CD4-positive, CD25-positive, alpha-beta regulatory T cell (primary cell): ENCODE data around the gene PROC. TPM values are rescaled to one million over a fixed set of nuclear protein-coding genes. Genes with fewer than 3 reads are reported as not detected.

Source experiments
- ATAC-seq, 2 donors: fragments of 150-1000 bp; cut with Tn5 transposase; one replicate each; pipeline ENCODE4 v1.10.0; 2021; ENCODE audit warnings: low read depth in 2 of 2, moderate number of reproducible peaks in 2 of 2, moderate library complexity in 1 of 2
- DNase-seq, 3 donors: peaks; one replicate each; pipeline versions ENCODE4 v3.0.0 to v3.0.0-alpha.2; 2012 to 2022; ENCODE audit warnings: mixed read lengths in 1 of 3
- H3K27ac ChIP-seq: one replicate; pipeline ENCODE4 v1.7.0; 2013; ENCODE audit warnings: mild to moderate bottlenecking, low read length; ENCODE audit not compliant: insufficient read depth, poor library complexity, severe bottlenecking
- H3K27me3 ChIP-seq: one replicate; pipeline ENCODE4 v1.7.0; 2013; ENCODE audit warnings: low read length; ENCODE audit not compliant: control insufficient read depth, insufficient read depth
- H3K36me3 ChIP-seq: one replicate; pipeline ENCODE4 v1.7.0; 2013; ENCODE audit warnings: mild to moderate bottlenecking, low read length, moderate library complexity; ENCODE audit not compliant: control insufficient read depth, insufficient read depth
- H3K4me1 ChIP-seq: 2 replicates; pipeline ENCODE4 v1.7.0; 2013; ENCODE audit warnings: mild to moderate bottlenecking, low read length; ENCODE audit not compliant: insufficient read depth, control insufficient read depth, poor library complexity, severe bottlenecking
- H3K4me3 ChIP-seq: one replicate; pipeline ENCODE4 v1.7.0; 2013; ENCODE audit warnings: low read depth, mild to moderate bottlenecking, low read length, moderate library complexity
- H3K9me3 ChIP-seq, 2 experiments: 1 replicate in 1 of 2; 2 replicates in 1 of 2; pipeline ENCODE4 v1.7.0; 2013; ENCODE audit warnings: low read length in 2 of 2, mild to moderate bottlenecking in 1 of 2, moderate library complexity in 1 of 2; ENCODE audit not compliant: control insufficient read depth in 2 of 2
- H3K27ac Mint-ChIP-seq, 3 donors: one replicate each; pipeline ENCODE4 v1.8.0; 2020 to 2022; ENCODE audit warnings: mild to moderate bottlenecking in 3 of 3, mixed read lengths in 3 of 3, moderate library complexity in 2 of 3
- H3K27me3 Mint-ChIP-seq: one replicate; pipeline ENCODE4 v1.8.0; 2022; ENCODE audit warnings: mild to moderate bottlenecking, mixed read lengths
- H3K36me3 Mint-ChIP-seq: one replicate; pipeline ENCODE4 v1.8.0; 2020; ENCODE audit warnings: mixed read lengths
- H3K4me1 Mint-ChIP-seq, 4 donors: one replicate each; pipeline ENCODE4 v1.8.0; 2020 to 2022; ENCODE audit warnings: mixed read lengths in 4 of 4, mild to moderate bottlenecking in 1 of 4
- H3K4me3 Mint-ChIP-seq, 4 donors: one replicate each; pipeline ENCODE4 v1.8.0; 2020 to 2022; ENCODE audit warnings: mild to moderate bottlenecking in 4 of 4, mixed read lengths in 4 of 4, moderate library complexity in 3 of 4
- H3K9me3 Mint-ChIP-seq, 7 donors: one replicate each; pipeline ENCODE4 v1.8.0; 2020 to 2022; ENCODE audit warnings: mixed read lengths in 7 of 7, mild to moderate bottlenecking in 3 of 7, moderate library complexity in 2 of 7
- polyA plus RNA-seq, 4 donors: library from polyadenylated mRNA; unstranded; fragments of 300-500 nt; fragmentation: Illumina TruSeq; gene quantifications; one replicate each; pipeline ENCODE4 v1.2.3, GENCODE V29; 2021
- total RNA-seq: library from RNA; stranded (reverse); gene quantifications from one replicate; pipeline ENCODE4 v1.2.3, GENCODE V29; 2022

The PROC gene
- total and polyA plus RNA-seq, 5 donors from 2014 or later: 0.35 TPM; not detected in 4

DNA sequence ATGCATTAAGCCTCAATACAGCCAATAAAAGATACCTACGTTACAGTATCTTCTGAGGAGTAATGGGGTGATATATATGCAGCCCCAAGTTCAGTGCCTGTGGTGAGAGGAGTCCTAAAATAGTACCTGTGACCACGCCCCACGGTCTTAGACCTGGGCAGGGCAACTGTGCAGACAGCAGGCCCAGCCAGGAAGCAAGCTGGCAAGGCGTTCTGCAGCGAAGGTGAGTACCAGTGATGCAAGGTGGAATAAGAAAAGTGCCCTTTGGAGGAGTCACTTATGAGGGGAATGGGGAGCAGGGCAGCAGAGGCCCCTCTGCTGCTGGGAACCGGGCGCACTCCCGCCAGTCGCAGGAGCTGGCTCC is 17.7 kb upstream of the PROC start:
- Mint-ChIP-seq H3K27ac (no peak overlapping the region), H3K4me1 (peaks cover 0 to 10% (median 5%) of the 10 kb centered on the region in 4 donors), H3K27me3 (no peaks in the 10 kb centered on the region), H3K9me3 (peaks cover 0 to 2% (median 0%) of the 10 kb centered on the region in 7 donors), H3K36me3 (no peaks in the 10 kb centered on the region), H3K4me3 (no peak overlapping the region)
- no peaks in the 10 kb centered on the region for H3K27me3 ChIP-seq
- H3K4me1 ChIP-seq: no peaks in the 10 kb centered on the region
- H3K27ac ChIP-seq: no peak overlapping the region
- H3K9me3 ChIP-seq: no peaks in the 10 kb centered on the region
- H3K4me3 ChIP-seq: no peak overlapping the region
- DNase-seq (no peak), ATAC-seq (no peak)
- H3K36me3 ChIP-seq: no peaks in the 10 kb centered on the region

DNA sequence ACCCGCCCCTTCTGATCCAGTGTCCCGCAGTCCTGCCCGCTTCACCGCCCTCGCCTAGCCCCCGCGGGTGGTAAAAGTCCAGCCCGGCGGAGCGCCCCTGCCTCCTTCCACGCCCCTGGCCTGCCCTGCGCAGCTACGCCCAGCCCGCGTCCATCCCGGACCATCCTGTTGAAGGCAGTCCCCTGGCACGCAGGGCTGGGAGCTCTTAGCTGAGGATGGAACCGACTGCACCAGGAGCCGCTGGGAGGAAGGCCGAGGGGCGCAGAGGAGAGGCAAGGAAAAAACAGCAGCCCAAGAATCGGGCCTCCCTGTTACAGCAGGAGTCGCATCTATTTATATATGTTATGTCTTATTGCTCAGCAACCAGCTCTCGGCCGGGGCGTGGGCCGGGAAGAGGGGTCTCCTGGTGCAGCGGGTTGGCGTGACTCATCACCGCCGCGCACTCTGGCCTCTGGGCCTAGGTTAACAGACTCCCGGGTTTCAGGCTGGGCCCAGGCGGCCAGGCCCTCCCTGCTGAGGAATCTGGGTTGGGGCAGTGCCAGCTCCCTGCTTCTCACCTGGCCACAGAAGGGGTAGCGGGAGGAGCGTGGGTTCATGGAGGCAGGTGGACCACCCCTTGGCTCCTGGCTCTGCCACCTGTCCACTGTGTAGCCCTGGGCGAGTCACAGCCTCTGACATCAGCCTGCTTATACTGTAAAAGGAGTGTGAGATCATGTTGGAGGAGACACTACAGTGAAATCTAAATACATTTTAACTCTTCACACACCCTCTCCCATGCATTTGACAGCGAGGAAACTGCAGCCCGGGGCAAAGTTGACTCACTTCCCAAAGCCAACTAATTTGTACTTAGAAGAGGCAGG is 17.1 kb upstream of the PROC start:
- no peaks in the 10 kb centered on the region for H3K9me3 ChIP-seq
- no peak for ATAC-seq
- no peak overlapping the region for H3K27ac Mint-ChIP-seq

GRCh38 chr2:127401757-127402695 is 16.2 kb upstream of the PROC start:
- Histone ChIP-seq H3K27ac (no peak overlapping the region), H3K36me3 (no peaks in the 10 kb centered on the region), H3K4me3 (no peak overlapping the region), H3K4me1 (no peaks in the 10 kb centered on the region), H3K27me3 (no peaks in the 10 kb centered on the region), H3K9me3 (no peaks in the 10 kb centered on the region)
- no peak overlapping the region for H3K4me3 Mint-ChIP-seq
- no peak for DNase-seq
- H3K36me3 Mint-ChIP-seq: no peaks in the 10 kb centered on the region
- peaks cover 5 to 10% (median 5%) of the 10 kb centered on the region in 4 donors for H3K4me1 Mint-ChIP-seq
- H3K27me3 Mint-ChIP-seq: no peaks in the 10 kb centered on the region
- peaks cover 0 to 2% (median 0%) of the 10 kb centered on the region in 7 donors for H3K9me3 Mint-ChIP-seq
- ATAC-seq: no peak
- H3K27ac Mint-ChIP-seq: peak overlapping the region in 2 of 3 donors; percentile 2 to 63

More for the DNA sequence above, 17.1 kb upstream of the PROC start:
- Histone ChIP-seq H3K4me1 (no peaks in the 10 kb centered on the region), H3K36me3 (no peaks in the 10 kb centered on the region), H3K27me3 (no peaks in the 10 kb centered on the region), H3K27ac (no peak overlapping the region), H3K4me3 (no peak overlapping the region)
- Mint-ChIP-seq H3K36me3 (no peaks in the 10 kb centered on the region), H3K27me3 (no peaks in the 10 kb centered on the region), H3K4me3 (no peak overlapping the region), H3K4me1 (peaks cover under 1 to 10% (median 5%) of the 10 kb centered on the region in 4 donors), H3K9me3 (peaks cover 0 to 2% (median 0%) of the 10 kb centered on the region in 7 donors)
- no peak for DNase-seq

DNA sequence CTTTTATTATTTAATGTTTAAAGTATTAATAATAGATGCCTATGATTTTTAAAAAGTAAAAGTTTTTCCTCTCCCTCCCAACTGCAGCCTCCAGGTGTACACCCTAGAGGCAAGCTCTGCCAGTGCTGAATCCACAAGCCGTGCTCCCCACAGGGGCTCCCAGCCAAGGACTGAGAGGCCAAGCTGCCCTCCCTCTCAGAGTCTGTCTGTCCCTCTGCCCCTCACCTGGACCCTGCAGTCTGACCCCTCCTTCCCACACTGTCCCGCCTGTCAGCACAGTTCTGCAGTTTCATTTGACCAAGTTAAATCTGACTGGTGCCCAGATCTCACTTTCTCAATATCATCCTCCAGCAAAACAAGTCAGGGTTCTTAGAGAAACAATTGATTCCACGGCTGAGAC is 14.8 kb upstream of the PROC start:
- no peak for ATAC-seq
- Histone ChIP-seq H3K9me3 (no peaks in the 10 kb centered on the region), H3K4me3 (no peak overlapping the region), H3K4me1 (peaks cover 7% of the 10 kb centered on the region), H3K27ac (no peak overlapping the region), H3K27me3 (no peaks in the 10 kb centered on the region), H3K36me3 (no peaks in the 10 kb centered on the region)
- H3K27ac Mint-ChIP-seq: no peak overlapping the region
- no peaks in the 10 kb centered on the region for H3K36me3 Mint-ChIP-seq
- no peak for DNase-seq
- peaks cover under 1 to 5% (median 5%) of the 10 kb centered on the region in 4 donors for H3K4me1 Mint-ChIP-seq
- H3K27me3 Mint-ChIP-seq: no peaks in the 10 kb centered on the region
- peaks cover 0 to 2% (median 0%) of the 10 kb centered on the region in 7 donors for H3K9me3 Mint-ChIP-seq
- H3K4me3 Mint-ChIP-seq: no peak overlapping the region

- no peak overlapping the region for H3K4me3 ChIP-seq
- H3K4me1 Mint-ChIP-seq: peaks cover 2 to 8% (median 5%) of the 10 kb centered on the region in 4 donors
- no peaks in the 10 kb centered on the region for H3K27me3 ChIP-seq
- no peak overlapping the region for H3K27ac ChIP-seq
- H3K27ac Mint-ChIP-seq: no peak overlapping the region
- peaks cover 0 to 2% (median 0%) of the 10 kb centered on the region in 7 donors for H3K9me3 Mint-ChIP-seq
- no peak overlapping the region for H3K4me3 Mint-ChIP-seq
- no peaks in the 10 kb centered on the region for H3K36me3 ChIP-seq
- H3K9me3 ChIP-seq: no peaks in the 10 kb centered on the region
- peaks cover 11% of the 10 kb centered on the region for H3K4me1 ChIP-seq
- no peak for ATAC-seq
- no peaks in the 10 kb centered on the region for H3K27me3 Mint-ChIP-seq
- DNase-seq: no peak
- H3K36me3 Mint-ChIP-seq: no peaks in the 10 kb centered on the region
Observed at GRCh38 chr2:127404466-127405254, 13.6 kb upstream of the PROC start.

- Mint-ChIP-seq H3K9me3 (peaks cover 0 to 2% (median 0%) of the 10 kb centered on the region in 7 donors), H3K4me3 (no peak overlapping the region), H3K27me3 (no peaks in the 10 kb centered on the region), H3K27ac (peak overlapping the region in 1 of 3 donors; percentile 43), H3K36me3 (no peaks in the 10 kb centered on the region), H3K4me1 (peaks cover 4 to 8% (median 6%) of the 10 kb centered on the region in 4 donors)
- ATAC-seq (no peak), DNase-seq (no peak)
- Histone ChIP-seq H3K9me3 (no peaks in the 10 kb centered on the region), H3K4me1 (peaks cover 11% of the 10 kb centered on the region), H3K4me3 (no peak overlapping the region), H3K27ac (no peak overlapping the region), H3K27me3 (no peaks in the 10 kb centered on the region), H3K36me3 (no peaks in the 10 kb centered on the region)
Observed at GRCh38 chr2:127405255-127405610, 13.0 kb upstream of the PROC start.

DNA sequence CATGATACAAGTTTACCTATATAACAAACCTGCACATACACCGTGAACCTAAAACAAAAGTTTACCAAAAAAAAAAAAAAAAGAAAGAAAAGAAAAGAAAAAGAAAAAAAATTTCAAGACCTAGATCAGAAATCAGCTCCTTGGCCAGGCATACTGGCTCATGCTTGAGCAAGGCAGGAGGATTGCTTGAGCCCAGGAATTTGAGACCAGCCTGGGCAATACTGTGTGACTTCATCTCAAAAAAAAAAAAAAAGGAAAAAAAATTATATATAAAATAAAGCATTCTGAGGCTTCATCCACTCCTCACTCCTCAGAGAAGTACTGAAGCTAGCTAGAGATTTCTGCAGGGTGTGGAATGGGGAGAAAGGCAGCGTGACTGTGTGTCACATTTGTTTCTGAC is 11.8 kb upstream of the PROC start:
- DNase-seq (no peak), ATAC-seq (no peak)
- H3K36me3 ChIP-seq: no peaks in the 10 kb centered on the region
- no peak overlapping the region for H3K27ac ChIP-seq
- H3K27me3 ChIP-seq: no peaks in the 10 kb centered on the region
- Mint-ChIP-seq H3K27ac (no peak overlapping the region), H3K4me1 (peaks cover 12 to 18% (median 17%) of the 10 kb centered on the region in 4 donors), H3K9me3 (no peaks in the 10 kb centered on the region), H3K27me3 (no peaks in the 10 kb centered on the region), H3K36me3 (no peaks in the 10 kb centered on the region), H3K4me3 (peak overlapping the region; percentile 19 to 88 (median 66))
- peaks cover 23% of the 10 kb centered on the region for H3K4me1 ChIP-seq
- no peak overlapping the region for H3K4me3 ChIP-seq
- no peaks in the 10 kb centered on the region for H3K9me3 ChIP-seq
